Trophoblast cell (in vitro differentiated cells and primary cell): ENCODE measurements around the gene ACKR3.

ENCODE experiments used
- DNase-seq, 2 donors: peaks; one replicate each; pipeline ENCODE4 v3.0.0-alpha.2; 2016
- H2AFZ ChIP-seq: 2 replicates; pipeline ENCODE4 v1.6.1; 2013; ENCODE audit warnings: low read length, moderate library complexity, mild to moderate bottlenecking; ENCODE audit not compliant: insufficient read depth, poor library complexity
- H2AK5ac ChIP-seq: 2 replicates; pipeline ENCODE4 v1.6.1; 2013; ENCODE audit warnings: mild to moderate bottlenecking, low read length
- H2BK120ac ChIP-seq: 2 replicates; pipeline ENCODE4 v1.6.1; 2013; ENCODE audit warnings: low read length, mild to moderate bottlenecking, moderate library complexity; ENCODE audit not compliant: insufficient read depth, poor library complexity
- H2BK12ac ChIP-seq: 2 replicates; pipeline ENCODE4 v1.6.1; 2013; ENCODE audit warnings: mild to moderate bottlenecking, low read length, moderate library complexity
- H2BK5ac ChIP-seq: 2 replicates; pipeline ENCODE4 v1.6.1; 2013; ENCODE audit warnings: low read length, low read depth, moderate library complexity, mild to moderate bottlenecking; ENCODE audit not compliant: poor library complexity
- H3K14ac ChIP-seq: 2 replicates; pipeline ENCODE4 v1.6.1; 2013; ENCODE audit warnings: mild to moderate bottlenecking, low read length
- H3K18ac ChIP-seq: 2 replicates; pipeline ENCODE4 v1.6.1; 2013; ENCODE audit warnings: mild to moderate bottlenecking, low read length
- H3K23ac ChIP-seq: 2 replicates; pipeline ENCODE4 v1.6.1; 2013; ENCODE audit warnings: low read length
- H3K27ac ChIP-seq: 2 replicates; pipeline ENCODE4 v1.5.1; 2013; ENCODE audit warnings: low read depth, mild to moderate bottlenecking, inconsistent platforms, low read length, moderate library complexity
- H3K27me3 ChIP-seq: 2 replicates; pipeline ENCODE4 v1.6.1; 2013; ENCODE audit warnings: inconsistent platforms, mild to moderate bottlenecking, low read length, moderate library complexity; ENCODE audit not compliant: insufficient read depth
- H3K36me3 ChIP-seq, 2 experiments: 1 replicate in 1 of 2; 2 replicates in 1 of 2; pipeline ENCODE4 v1.6.1; 2013; ENCODE audit warnings: low read length in 2 of 2, mild to moderate bottlenecking in 2 of 2, moderate library complexity in 1 of 2; ENCODE audit not compliant: insufficient read depth in 2 of 2, control insufficient read depth in 1 of 2
- H3K4ac ChIP-seq: 2 replicates; pipeline ENCODE4 v1.6.1; 2013; ENCODE audit warnings: low read depth, mild to moderate bottlenecking, low read length, moderate library complexity
- H3K4me1 ChIP-seq, 2 experiments: 1 replicate in 1 of 2; 2 replicates in 1 of 2; pipeline ENCODE4 v1.6.1; 2013; ENCODE audit warnings: low read length in 2 of 2, mild to moderate bottlenecking in 2 of 2, moderate library complexity in 1 of 2; ENCODE audit not compliant: insufficient read depth in 2 of 2, control insufficient read depth in 1 of 2
- H3K4me2 ChIP-seq: 2 replicates; pipeline ENCODE4 v1.6.1; 2013; ENCODE audit warnings: inconsistent platforms, mild to moderate bottlenecking, low read length, moderate library complexity
- H3K4me3 ChIP-seq: 2 replicates; pipeline ENCODE4 v1.5.1; 2013; ENCODE audit warnings: mild to moderate bottlenecking, low read depth, low read length, inconsistent platforms
- H3K79me1 ChIP-seq: one replicate; pipeline ENCODE4 v1.6.1; 2013; ENCODE audit warnings: low read length
- H3K79me2 ChIP-seq: 2 replicates; pipeline ENCODE4 v1.6.1; 2013; ENCODE audit warnings: low read length, mild to moderate bottlenecking; ENCODE audit not compliant: control insufficient read depth, insufficient read depth, poor library complexity
- H3K9ac ChIP-seq: 2 replicates; pipeline ENCODE4 v1.6.1; 2013; ENCODE audit warnings: mild to moderate bottlenecking, low read length
- H3K9me3 ChIP-seq: 2 replicates; pipeline ENCODE4 v1.6.1; 2013; ENCODE audit warnings: low read depth, mild to moderate bottlenecking, control low read depth, inconsistent platforms, low read length; ENCODE audit not compliant: insufficient read depth
- H4K12ac ChIP-seq: 2 replicates; pipeline ENCODE4 v1.6.1; 2013; ENCODE audit warnings: low read depth, mild to moderate bottlenecking, low read length, moderate library complexity
- H4K8ac ChIP-seq: 2 replicates; pipeline ENCODE4 v1.6.1; 2013; ENCODE audit warnings: low read depth, mild to moderate bottlenecking, low read length, moderate library complexity
- H4K91ac ChIP-seq: one replicate; pipeline ENCODE4 v1.6.1; 2013; ENCODE audit warnings: low read depth, mild to moderate bottlenecking, low read length, moderate library complexity
- WGBS: extraction: QIAGEN DNeasy Blood & Tissue Kit; methylation state at CpG from one replicate; pipeline ENCODE4 v1.1.7; 2013; ENCODE audit warnings: missing lambda C conversion rate; ENCODE audit not compliant: insufficient read length, insufficient coverage; ENCODE audit errors: extremely low coverage; 5-methylcytosine and 5-hydroxymethylcytosine counted together

ACKR3 gene

GRCh38 chr2:236579048-236579745 lies 9.6 kb downstream of the ACKR3 start:
- peaks cover 6% of the 10 kb centered on the region for H3K9me3 ChIP-seq
- no peak overlapping the region for H3K4me3 ChIP-seq
- peak overlapping the region; percentile 87 for H3K27ac ChIP-seq
- peaks cover 37% of the 10 kb centered on the region for H3K79me2 ChIP-seq
- H2BK120ac ChIP-seq: no peak overlapping the region
- no peak for DNase-seq
- H3K4me2 ChIP-seq: no peak overlapping the region
- no peak overlapping the region for H2AK5ac ChIP-seq
- H3K27me3 ChIP-seq: no peaks in the 10 kb centered on the region
- H2AFZ ChIP-seq: no peak overlapping the region
- no peak overlapping the region for H4K12ac ChIP-seq
- H3K9ac ChIP-seq: no peak overlapping the region
- H3K4ac ChIP-seq: peak overlapping the region; percentile 47
- WGBS: no CpG with 5 or more reads among the region's 9 CpGs
- H3K18ac ChIP-seq: peak overlapping the region; percentile 15
- peak overlapping the region; percentile 12 for H2BK12ac ChIP-seq
- peak overlapping the region; percentile 56 for H4K8ac ChIP-seq
- H3K14ac ChIP-seq: no peak overlapping the region
- peak overlapping the region; percentile 36 for H2BK5ac ChIP-seq
- peak overlapping the region; percentile 15 for H4K91ac ChIP-seq
- H3K36me3 ChIP-seq: peaks cover 48 to 59% of the 10 kb centered on the region in 2 experiments
- H3K79me1 ChIP-seq: peaks cover 45% of the 10 kb centered on the region
- peaks cover 61 to 66% of the 10 kb centered on the region in 2 experiments for H3K4me1 ChIP-seq
- no peak overlapping the region for H3K23ac ChIP-seq

- H3K79me2 ChIP-seq: peaks cover 35% of the 10 kb centered on the region
- H3K4me1 ChIP-seq: peaks cover 63 to 65% of the 10 kb centered on the region in 2 experiments
- H3K14ac ChIP-seq: no peak overlapping the region
- peak overlapping the region; percentile 47 for H3K4ac ChIP-seq
- no peak overlapping the region for H3K9ac ChIP-seq
- no peak overlapping the region for H3K23ac ChIP-seq
- no peaks in the 10 kb centered on the region for H3K27me3 ChIP-seq
- H3K18ac ChIP-seq: no peak overlapping the region
- no peak overlapping the region for H2BK12ac ChIP-seq
- WGBS: no CpG with 5 or more reads among the region's 9 CpGs
- H2BK5ac ChIP-seq: peak overlapping the region; percentile 36
- H3K79me1 ChIP-seq: peaks cover 47% of the 10 kb centered on the region
- no peak overlapping the region for H2AFZ ChIP-seq
- H3K9me3 ChIP-seq: peaks cover 6% of the 10 kb centered on the region
- peaks cover 42 to 52% of the 10 kb centered on the region in 2 experiments for H3K36me3 ChIP-seq
- H2AK5ac ChIP-seq: no peak overlapping the region
- peak overlapping the region; percentile 56 for H4K8ac ChIP-seq
- H2BK120ac ChIP-seq: no peak overlapping the region
- no peak for DNase-seq
- no peak overlapping the region for H4K12ac ChIP-seq
- peak overlapping the region; percentile 87 for H3K27ac ChIP-seq
- H3K4me3 ChIP-seq: no peak overlapping the region
- no peak overlapping the region for H4K91ac ChIP-seq
- H3K4me2 ChIP-seq: no peak overlapping the region
Measured at GRCh38 chr2:236579746-236580315, 10.2 kb downstream of the ACKR3 start.

- peaks cover 58 to 63% of the 10 kb centered on the region in 2 experiments for H3K4me1 ChIP-seq
- peak overlapping the region; percentile 7 for H3K4me3 ChIP-seq
- no peaks in the 10 kb centered on the region for H3K27me3 ChIP-seq
- no peak overlapping the region for H3K9ac ChIP-seq
- no peak overlapping the region for H2BK12ac ChIP-seq
- H3K14ac ChIP-seq: no peak overlapping the region
- peaks cover 45% of the 10 kb centered on the region for H3K79me1 ChIP-seq
- H3K79me2 ChIP-seq: peaks cover 30% of the 10 kb centered on the region
- DNase-seq: no peak
- H3K23ac ChIP-seq: peak overlapping the region; percentile 23
- no peak overlapping the region for H3K4me2 ChIP-seq
- peak overlapping the region; percentile 1 for H4K8ac ChIP-seq
- H3K18ac ChIP-seq: peak overlapping the region; percentile 16
- H2BK120ac ChIP-seq: no peak overlapping the region
- no peak overlapping the region for H4K91ac ChIP-seq
- H3K36me3 ChIP-seq: peaks cover 42 to 51% of the 10 kb centered on the region in 2 experiments
- H2AFZ ChIP-seq: no peak overlapping the region
- H4K12ac ChIP-seq: no peak overlapping the region
- H3K9me3 ChIP-seq: peaks cover 6% of the 10 kb centered on the region
- no CpG with 5 or more reads among the region's 29 CpGs for WGBS
- H2BK5ac ChIP-seq: no peak overlapping the region
- H3K27ac ChIP-seq: no peak overlapping the region
- no peak overlapping the region for H3K4ac ChIP-seq
- no peak overlapping the region for H2AK5ac ChIP-seq
Measured at GRCh38 chr2:236580746-236581355, 11.2 kb downstream of the ACKR3 start.

- no peak overlapping the region for H3K4me2 ChIP-seq
- H3K23ac ChIP-seq: no peak overlapping the region
- H3K9me3 ChIP-seq: peaks cover 6% of the 10 kb centered on the region
- no peak overlapping the region for H4K91ac ChIP-seq
- no peaks in the 10 kb centered on the region for H3K27me3 ChIP-seq
- peak overlapping the region; percentile 10 for H3K18ac ChIP-seq
- H3K27ac ChIP-seq: no peak overlapping the region
- peaks cover 57 to 60% of the 10 kb centered on the region in 2 experiments for H3K4me1 ChIP-seq
- no peak overlapping the region for H4K12ac ChIP-seq
- H3K9ac ChIP-seq: no peak overlapping the region
- no peak overlapping the region for H2BK5ac ChIP-seq
- peaks cover 27% of the 10 kb centered on the region for H3K79me2 ChIP-seq
- H3K36me3 ChIP-seq: peaks cover 40 to 49% of the 10 kb centered on the region in 2 experiments
- H4K8ac ChIP-seq: no peak overlapping the region
- WGBS: no CpG with 5 or more reads among the region's 7 CpGs
- H3K4me3 ChIP-seq: no peak overlapping the region
- H2BK12ac ChIP-seq: no peak overlapping the region
- no peak overlapping the region for H2AK5ac ChIP-seq
- H3K79me1 ChIP-seq: peaks cover 42% of the 10 kb centered on the region
- peak overlapping the region; percentile 11 for H3K4ac ChIP-seq
- H2AFZ ChIP-seq: no peak overlapping the region
- no peak overlapping the region for H2BK120ac ChIP-seq
- no peak overlapping the region for H3K14ac ChIP-seq
- DNase-seq: no peak
Measured at GRCh38 chr2:236581546-236581945, 11.9 kb downstream of the ACKR3 start.
